OCI-LY7 (cell line): ENCODE results near the gene RBFOX1. TPM values are rescaled to one million over a fixed set of nuclear protein-coding genes. Genes with fewer than 3 reads are reported as not detected.

ENCODE experiments used
- BruUV-seq: library from RNA; stranded (reverse); fragments of 400-500 nt; replicated peaks from 2 replicates; lab custom pipeline; 2021; lab: Mats Ljungman, UMichigan
- CTCF ChIA-PET: fragments of 300-600 bp; sonication (Branson Sonifier 250); formaldehyde crosslinking; loops from one replicate; lab custom pipeline; 2022; ENCODE audit warnings: antibody characterized with exemption; ENCODE audit not compliant: unreplicated experiment; lab: Charles Lee
- POLR2A ChIA-PET: fragments of 300-600 bp; sonication (Branson Sonifier 250); formaldehyde crosslinking; loops from one replicate; lab custom pipeline; 2022; ENCODE audit warnings: antibody characterized with exemption; lab: Charles Lee
- DNase-seq: peaks from one replicate; pipeline ENCODE4 v3.0.0-alpha.2; 2015; ENCODE audit warnings: low spot score
- H2AFZ ChIP-seq: fragments of 200-600 bp; sonication (generic), shearing (Covaris generic); 2 replicates; pipeline ENCODE4 v1.6.1; 2014; ENCODE audit warnings: mild to moderate bottlenecking, antibody characterized with exemption, low read length, moderate library complexity
- H3K27ac ChIP-seq: fragments of 200-600 bp; sonication (generic); 2 replicates; pipeline ENCODE4 v1.5.1; 2014; ENCODE audit warnings: mixed run types, low read depth, mild to moderate bottlenecking, moderate library complexity, low read length, inconsistent platforms; ENCODE audit not compliant: poor library complexity, severe bottlenecking
- H3K36me3 ChIP-seq: fragments of 200-600 bp; sonication (generic); 2 replicates; pipeline ENCODE4 v1.6.1; 2014; ENCODE audit warnings: mild to moderate bottlenecking, antibody characterized with exemption, low read length, moderate library complexity, mixed read lengths; ENCODE audit not compliant: insufficient read depth
- H3K4me1 ChIP-seq: fragments of 200-600 bp; sonication (generic); 2 replicates; pipeline ENCODE4 v1.5.1; 2014; ENCODE audit warnings: mild to moderate bottlenecking, low read length; ENCODE audit not compliant: insufficient read depth, poor library complexity, severe bottlenecking
- H3K4me2 ChIP-seq: fragments of 200-600 bp; sonication (generic); 2 replicates; pipeline ENCODE4 v1.6.1; 2014; ENCODE audit warnings: mild to moderate bottlenecking, low read length
- H3K4me3 ChIP-seq: fragments of 200-600 bp; sonication (generic); 2 replicates; pipeline ENCODE4 v1.5.1; 2014; ENCODE audit warnings: mild to moderate bottlenecking, low read depth, low read length; ENCODE audit not compliant: poor library complexity, severe bottlenecking
- H3K79me2 ChIP-seq: fragments of 200-600 bp; sonication (generic); 2 replicates; pipeline ENCODE4 v1.6.1; 2016; ENCODE audit warnings: low read depth, mild to moderate bottlenecking, low read length, moderate library complexity, mixed read lengths; ENCODE audit not compliant: insufficient read depth
- H3K9me2 ChIP-seq: fragments of 200-600 bp; sonication (generic); 2 replicates; pipeline ENCODE4 v1.6.1; 2016; ENCODE audit warnings: mild to moderate bottlenecking, low read length, mixed read lengths; ENCODE audit not compliant: insufficient read depth
- H3K9me3 ChIP-seq: fragments of 200-600 bp; sonication (generic); 2 replicates; pipeline ENCODE4 v1.6.1; 2014; ENCODE audit warnings: mild to moderate bottlenecking, mixed run types, low read length, mixed read lengths
- H4K20me1 ChIP-seq: fragments of 200-600 bp; sonication (generic); 2 replicates; pipeline ENCODE4 v1.6.1; 2014; ENCODE audit warnings: mild to moderate bottlenecking, antibody characterized with exemption, low read length, moderate library complexity, mixed read lengths; ENCODE audit not compliant: insufficient read depth
- EZH2phosphoT487 ChIP-seq: fragments of 200-600 bp; sonication (generic); IDR thresholded peaks from 2 replicates; pipeline ENCODE4 v1.6.1; 2018; ENCODE audit warnings: low read depth, borderline replicate concordance, mild to moderate bottlenecking, mixed run types, antibody characterized with exemption, low read length, moderate library complexity, mixed read lengths
- intact Hi-C: fragments of 100-400 bp; cut with micrococcal nuclease; formaldehyde crosslinking; loops from one replicate; pipeline ENCODE4 v1.10.0; 2022; ENCODE audit not compliant: unreplicated experiment
- total RNA-seq, 2 experiments: library from RNA; depleted of rRNA in 1 of 2; stranded (reverse); fragments of >200 nt in 1 of 2; shearing (Covaris generic) in 1 of 2; gene quantifications; 2 replicates each; pipeline ENCODE4 v1.2.3, GENCODE V29; 2014 to 2022
- TF ChIP-seq, protein P1 (sequence below): fragments of 200-600 bp; sonication (generic); conservative IDR thresholded peaks from 2 replicates; pipeline ENCODE4 v1.5.1; 2014; ENCODE audit warnings: mild to moderate bottlenecking, antibody characterized with exemption, low read length, moderate library complexity, mixed read lengths

Gene RBFOX1
- total RNA-seq, 2 experiments from 2014 or later, result not detected

DNA sequence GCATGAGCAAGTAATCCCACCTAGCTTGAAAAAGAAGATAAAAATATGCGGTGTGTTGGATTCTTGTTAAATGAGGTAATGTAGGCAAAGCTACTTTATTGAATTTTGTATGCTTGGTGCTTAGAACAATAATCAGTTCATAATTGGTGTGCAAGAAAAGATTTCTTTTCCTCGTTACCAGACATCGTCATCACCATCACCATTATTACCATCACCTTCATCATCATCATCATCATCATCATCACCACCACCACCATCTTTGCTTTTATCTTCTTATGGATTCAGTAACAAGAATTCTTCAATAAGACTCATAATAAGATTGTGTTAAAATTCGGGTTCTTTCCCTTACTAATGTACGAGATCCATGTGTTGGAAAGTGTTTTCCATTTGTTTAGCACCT is 173.7 kb downstream of the RBFOX1 start:
- DNase-seq, result no peak
- Histone ChIP-seq H3K79me2 (no peaks in the 10 kb centered on the region), H3K9me3 (no peaks in the 10 kb centered on the region), H3K27ac (no peak overlapping the region), H3K4me2 (no peak overlapping the region), H2AFZ (no peak overlapping the region), H3K4me3 (no peak overlapping the region), H3K9me2 (no peaks in the 10 kb centered on the region), H4K20me1 (no peaks in the 10 kb centered on the region), H3K36me3 (no peaks in the 10 kb centered on the region), H3K4me1 (no peaks in the 10 kb centered on the region)
- ChIA-PET CTCF (no interaction called here), POLR2A (interaction anchor here (0.6 kb wide), 1 partner anchor 22 kb away, joined by 3 read pairs; no protein-coding TSS in a partner anchor)
- no TSS peak for BruUV-seq
- TF ChIP-seq EZH2phosphoT487, result no peak
- TF ChIP-seq, protein P1, sequence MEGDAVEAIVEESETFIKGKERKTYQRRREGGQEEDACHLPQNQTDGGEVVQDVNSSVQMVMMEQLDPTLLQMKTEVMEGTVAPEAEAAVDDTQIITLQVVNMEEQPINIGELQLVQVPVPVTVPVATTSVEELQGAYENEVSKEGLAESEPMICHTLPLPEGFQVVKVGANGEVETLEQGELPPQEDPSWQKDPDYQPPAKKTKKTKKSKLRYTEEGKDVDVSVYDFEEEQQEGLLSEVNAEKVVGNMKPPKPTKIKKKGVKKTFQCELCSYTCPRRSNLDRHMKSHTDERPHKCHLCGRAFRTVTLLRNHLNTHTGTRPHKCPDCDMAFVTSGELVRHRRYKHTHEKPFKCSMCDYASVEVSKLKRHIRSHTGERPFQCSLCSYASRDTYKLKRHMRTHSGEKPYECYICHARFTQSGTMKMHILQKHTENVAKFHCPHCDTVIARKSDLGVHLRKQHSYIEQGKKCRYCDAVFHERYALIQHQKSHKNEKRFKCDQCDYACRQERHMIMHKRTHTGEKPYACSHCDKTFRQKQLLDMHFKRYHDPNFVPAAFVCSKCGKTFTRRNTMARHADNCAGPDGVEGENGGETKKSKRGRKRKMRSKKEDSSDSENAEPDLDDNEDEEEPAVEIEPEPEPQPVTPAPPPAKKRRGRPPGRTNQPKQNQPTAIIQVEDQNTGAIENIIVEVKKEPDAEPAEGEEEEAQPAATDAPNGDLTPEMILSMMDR, result no peak
- intact Hi-C loops, result no loop called here

DNA sequence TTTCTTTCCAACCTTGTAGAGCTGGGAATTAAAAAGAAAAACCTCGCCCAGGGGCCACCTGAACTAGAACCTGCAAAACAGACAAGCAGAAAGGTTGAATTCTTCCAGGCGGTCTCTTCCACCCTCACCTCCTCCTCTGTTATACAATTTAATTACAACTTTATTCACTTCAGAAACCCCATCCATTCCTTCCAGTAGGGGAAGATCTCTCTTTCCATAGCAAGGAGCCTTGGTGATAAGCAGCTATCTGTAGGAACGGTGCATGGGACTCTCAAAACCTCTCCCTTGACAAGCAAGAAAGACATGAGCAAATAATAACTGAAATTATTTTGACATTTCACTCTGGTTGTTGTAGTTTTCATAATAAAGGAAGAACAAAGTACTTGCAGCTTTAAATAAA is 176.0 kb downstream of the RBFOX1 start:
- Histone ChIP-seq H3K9me3 (no peaks in the 10 kb centered on the region), H3K4me3 (no peak overlapping the region), H3K36me3 (no peaks in the 10 kb centered on the region), H3K4me1 (no peaks in the 10 kb centered on the region), H3K9me2 (no peaks in the 10 kb centered on the region), H3K27ac (no peak overlapping the region), H2AFZ (no peak overlapping the region), H4K20me1 (no peaks in the 10 kb centered on the region), H3K79me2 (no peaks in the 10 kb centered on the region), H3K4me2 (no peak overlapping the region)
- CTCF ChIA-PET, result no interaction called here
- intact Hi-C loops, result no loop called here
- BruUV-seq, result no TSS peak
- DNase-seq, result no peak
- POLR2A ChIA-PET, result no interaction called here
- TF ChIP-seq, protein P1, result no peak
- TF ChIP-seq EZH2phosphoT487, result no peak

DNA sequence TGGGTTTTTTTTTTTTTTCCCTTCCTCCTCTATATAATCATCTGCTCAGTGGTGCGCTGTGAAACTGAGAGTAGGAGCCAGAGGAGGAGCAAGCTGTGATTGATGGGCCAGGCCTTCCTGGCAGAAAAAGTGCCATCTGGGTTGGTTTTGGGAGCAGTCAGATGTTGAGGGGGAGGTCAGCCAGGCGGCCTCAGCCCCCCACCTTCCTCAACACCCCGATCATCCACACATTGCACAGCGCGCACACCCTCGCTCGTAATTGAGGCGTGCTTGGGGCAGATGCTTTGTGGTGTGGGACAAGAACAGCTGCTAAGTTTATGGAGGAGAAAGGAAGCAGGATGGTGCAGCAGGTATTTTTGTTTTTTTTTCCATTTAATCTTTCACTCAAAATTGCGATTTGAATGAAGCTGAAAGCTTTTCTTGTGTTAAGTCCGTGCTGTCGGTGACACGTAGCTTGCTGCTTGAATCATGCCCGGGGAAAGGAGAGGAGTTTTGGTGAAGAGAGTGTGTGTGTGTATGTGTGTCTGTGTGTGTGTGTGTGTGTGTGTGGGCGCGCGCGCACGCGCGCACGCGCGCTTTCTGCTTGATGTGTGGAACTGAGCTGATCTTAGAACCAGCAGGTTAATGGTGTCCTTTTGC is 177.4 kb downstream of the RBFOX1 start:
- no peaks in the 10 kb centered on the region for H3K36me3 ChIP-seq
- no peaks in the 10 kb centered on the region for H3K9me3 ChIP-seq
- intact Hi-C loops, result no loop called here
- no peak overlapping the region for H3K27ac ChIP-seq
- no peak for TF ChIP-seq EZH2phosphoT487
- TF ChIP-seq, protein P1, result no peak
- no TSS peak for BruUV-seq
- H4K20me1 ChIP-seq, result no peaks in the 10 kb centered on the region
- H3K79me2 ChIP-seq, result no peaks in the 10 kb centered on the region
- H3K4me2 ChIP-seq, result no peak overlapping the region
- H3K4me3 ChIP-seq, result no peak overlapping the region
- H3K9me2 ChIP-seq, result no peaks in the 10 kb centered on the region
- ChIA-PET POLR2A (interaction anchor here (0.6 kb wide), 1 partner anchor 57 kb away, joined by 4 read pairs; no protein-coding TSS in a partner anchor), CTCF (no interaction called here)
- no peak overlapping the region for H2AFZ ChIP-seq
- H3K4me1 ChIP-seq, result no peaks in the 10 kb centered on the region
- no peak for DNase-seq
